ENCODE data around the gene UCP3.

DNA sequence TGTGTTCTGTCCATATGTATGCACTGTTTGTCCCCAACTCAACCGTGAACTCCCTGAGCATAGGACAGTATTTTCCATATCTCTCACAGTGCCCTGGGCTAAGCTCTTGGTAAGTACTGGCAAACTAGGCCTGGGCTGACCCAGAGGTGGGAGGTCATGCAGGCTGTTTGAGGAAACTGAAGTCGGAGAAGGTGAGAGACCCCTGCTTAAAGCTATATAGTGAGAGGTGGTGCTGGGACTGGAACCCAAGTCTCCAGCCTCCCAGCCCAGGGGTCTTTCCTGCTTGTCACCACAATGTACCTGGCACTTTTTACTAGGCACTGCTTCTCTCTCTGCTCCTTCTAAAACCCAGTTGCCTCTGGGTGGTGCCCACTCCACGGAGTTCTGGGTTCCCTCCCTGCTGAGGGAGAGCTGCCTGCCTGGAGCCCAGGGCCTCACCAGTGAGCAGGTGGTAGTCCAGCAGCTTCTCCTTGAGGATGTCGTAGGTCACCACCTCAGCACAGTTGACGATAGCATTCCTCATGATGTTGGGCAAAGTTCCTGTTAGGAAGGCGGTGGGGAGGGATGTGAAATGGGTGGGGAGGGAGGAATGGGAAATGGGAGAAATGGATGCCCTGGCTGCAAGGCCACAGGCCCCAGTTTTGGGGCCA, 4.7 kb downstream of the UCP3 start:
- TF ChIP-seq, protein P1, sequence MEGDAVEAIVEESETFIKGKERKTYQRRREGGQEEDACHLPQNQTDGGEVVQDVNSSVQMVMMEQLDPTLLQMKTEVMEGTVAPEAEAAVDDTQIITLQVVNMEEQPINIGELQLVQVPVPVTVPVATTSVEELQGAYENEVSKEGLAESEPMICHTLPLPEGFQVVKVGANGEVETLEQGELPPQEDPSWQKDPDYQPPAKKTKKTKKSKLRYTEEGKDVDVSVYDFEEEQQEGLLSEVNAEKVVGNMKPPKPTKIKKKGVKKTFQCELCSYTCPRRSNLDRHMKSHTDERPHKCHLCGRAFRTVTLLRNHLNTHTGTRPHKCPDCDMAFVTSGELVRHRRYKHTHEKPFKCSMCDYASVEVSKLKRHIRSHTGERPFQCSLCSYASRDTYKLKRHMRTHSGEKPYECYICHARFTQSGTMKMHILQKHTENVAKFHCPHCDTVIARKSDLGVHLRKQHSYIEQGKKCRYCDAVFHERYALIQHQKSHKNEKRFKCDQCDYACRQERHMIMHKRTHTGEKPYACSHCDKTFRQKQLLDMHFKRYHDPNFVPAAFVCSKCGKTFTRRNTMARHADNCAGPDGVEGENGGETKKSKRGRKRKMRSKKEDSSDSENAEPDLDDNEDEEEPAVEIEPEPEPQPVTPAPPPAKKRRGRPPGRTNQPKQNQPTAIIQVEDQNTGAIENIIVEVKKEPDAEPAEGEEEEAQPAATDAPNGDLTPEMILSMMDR (optimal IDR thresholded peaks at IDR 0.05 in 1 of 3, IDR thresholded peaks at IDR 0.05 in 1 of 3, conservative IDR thresholded peaks at IDR 0.05 in 1 of 3; ENCODE audit: extremely low read depth in 1 of 3, insufficient read depth in 2 of 3, low read length in 3 of 3): no peak
- no peak for TF ChIP-seq EZH2 (IDR thresholded peaks at IDR 0.05; ENCODE audit: low read length)

All from keratinocyte (primary cell).